HG02970 (cell line): ENCODE data around the gene CARS1.
"Not testable (repeated sequence)": the region's sequence is repeated elsewhere in the genome, so short reads cannot be mapped to it uniquely, and the experiment has no call there.

ENCODE experiments used
- ATAC-seq: cut with Tn5 transposase; IDR thresholded peaks from one replicate; pipeline ENCODE4 v1.9.1; 2021; ENCODE audit warnings: mild to moderate bottlenecking, moderate library complexity, moderate number of reproducible peaks; ENCODE audit not compliant: unreplicated experiment, low FRiP score

CARS1 gene

GRCh38 chr11:3090096-3090901 is 33.1 kb upstream of the CARS1 start:
- ATAC-seq = no peak

GRCh38 chr11:3089236-3090061 is 32.2 kb upstream of the CARS1 start:
- ATAC-seq = no peak

GRCh38 chr11:3088806-3089205 is 31.6 kb upstream of the CARS1 start:
- ATAC-seq = no peak

GRCh38 chr11:3087821-3088800 is 30.9 kb upstream of the CARS1 start:
- ATAC-seq = no peak

GRCh38 chr11:3087373-3087772 is 30.1 kb upstream of the CARS1 start:
- ATAC-seq = no peak

- no peak for ATAC-seq
These were observed 29.5 kb upstream of the CARS1 start for GRCh38 chr11:3086671-3087150.

- no peak for ATAC-seq
These were observed 28.9 kb upstream of the CARS1 start for GRCh38 chr11:3086114-3086513.

- no peak for ATAC-seq
These were observed 27.8 kb upstream of the CARS1 start for GRCh38 chr11:3085052-3085451.

- ATAC-seq = no peak
These were observed 26.1 kb upstream of the CARS1 start for GRCh38 chr11:3083321-3083720.

- no peak for ATAC-seq
These were observed 24.1 kb upstream of the CARS1 start for GRCh38 chr11:3081386-3081751.

GRCh38 chr11:3080733-3081385 is 23.6 kb upstream of the CARS1 start:
- no peak for ATAC-seq

GRCh38 chr11:3080104-3080503 is 22.9 kb upstream of the CARS1 start:
- no peak for ATAC-seq

GRCh38 chr11:3077846-3078440 is 20.7 kb upstream of the CARS1 start:
- ATAC-seq = no peak

GRCh38 chr11:3077189-3077836 is 20.1 kb upstream of the CARS1 start:
- ATAC-seq = no peak

- ATAC-seq = no peak
These were observed 17.8 kb upstream of the CARS1 start for GRCh38 chr11:3074912-3075589.

GRCh38 chr11:3073029-3073435 is 15.8 kb upstream of the CARS1 start:
- no peak for ATAC-seq

- ATAC-seq = no peak
These were observed 12.2 kb upstream of the CARS1 start for GRCh38 chr11:3069425-3069824.

- ATAC-seq = not testable (repeated sequence)
These were observed 9.1 kb upstream of the CARS1 start for GRCh38 chr11:3066308-3066707.
